Limb (tissue), 2 donors: Measurements from ENCODE around the gene CUBN.

Experiments used
- DNase-seq, 2 donors: peaks; one replicate each; pipeline ENCODE4 v3.0.0-alpha.2; 2016; ENCODE audit errors: extremely low spot score in 2 of 2

CUBN gene

GRCh38 chr10:17109046-17109445, 20.6 kb downstream of the CUBN start:
- no peak for DNase-seq

- no peak for DNase-seq
Measured at GRCh38 chr10:17106991-17107390, 22.6 kb downstream of the CUBN start.

GRCh38 chr10:17101910-17102266, 27.7 kb downstream of the CUBN start:
- no peak for DNase-seq

GRCh38 chr10:17101257-17101909, 28.2 kb downstream of the CUBN start:
- no peak for DNase-seq

GRCh38 chr10:17100586-17100985, 29.0 kb downstream of the CUBN start:
- DNase-seq = no peak

- no peak for DNase-seq
Measured at GRCh38 chr10:17098012-17098411, 31.6 kb downstream of the CUBN start.

- DNase-seq = no peak
Measured at GRCh38 chr10:17094844-17095243, 34.8 kb downstream of the CUBN start.

GRCh38 chr10:17092986-17093803, 36.4 kb downstream of the CUBN start:
- no peak for DNase-seq

GRCh38 chr10:17092216-17092944, 37.2 kb downstream of the CUBN start:
- DNase-seq = no peak

- DNase-seq = no peak
Measured at GRCh38 chr10:17088118-17088806, 41.3 kb downstream of the CUBN start.

- no peak for DNase-seq
Measured at GRCh38 chr10:17086865-17087367, 42.7 kb downstream of the CUBN start.

GRCh38 chr10:17085011-17085725, 44.4 kb downstream of the CUBN start:
- peak in 1 of 2 donors; percentile 60 for DNase-seq

- no peak for DNase-seq
Measured at GRCh38 chr10:17084258-17084657, 45.4 kb downstream of the CUBN start.

- no peak for DNase-seq
Measured at GRCh38 chr10:17081431-17081830, 48.2 kb downstream of the CUBN start.

GRCh38 chr10:17077890-17078289, 51.7 kb downstream of the CUBN start:
- DNase-seq = no peak

- DNase-seq = peak in 1 of 2 donors; percentile 65
Measured at GRCh38 chr10:17077346-17077781, 52.2 kb downstream of the CUBN start.

- DNase-seq = peak in 1 of 2 donors; percentile 47
Measured at GRCh38 chr10:17076626-17077345, 52.8 kb downstream of the CUBN start.

GRCh38 chr10:17075533-17076359, 53.9 kb downstream of the CUBN start:
- peak in 1 of 2 donors; percentile 49 for DNase-seq

GRCh38 chr10:17074541-17074847, 55.1 kb downstream of the CUBN start:
- DNase-seq = no peak
